Limb (tissue), 2 donors: ENCODE measurements around the gene FGF11.
A peak's percentile ranks its signal among the peaks of the same experiment; 100 is the strongest.

Experiments used
- DNase-seq, 2 donors: peaks; one replicate each; pipeline ENCODE4 v3.0.0-alpha.2; 2016; ENCODE audit errors: extremely low spot score in 2 of 2

The FGF11 gene

GRCh38 chr17:7408252-7408727 lies 31.0 kb upstream of the FGF11 start:
- no peak for DNase-seq

GRCh38 chr17:7408863-7409262 lies 30.4 kb upstream of the FGF11 start:
- DNase-seq, result no peak

GRCh38 chr17:7409716-7410115 lies 29.6 kb upstream of the FGF11 start:
- no peak for DNase-seq

- DNase-seq, result no peak
These were observed 28.5 kb upstream of the FGF11 start for GRCh38 chr17:7410634-7411426.

GRCh38 chr17:7411427-7411750 lies 27.9 kb upstream of the FGF11 start:
- DNase-seq, result no peak

GRCh38 chr17:7413346-7413985 lies 25.8 kb upstream of the FGF11 start:
- no peak for DNase-seq

GRCh38 chr17:7414837-7415236 lies 24.5 kb upstream of the FGF11 start:
- no peak for DNase-seq

- no peak for DNase-seq
These were observed 23.5 kb upstream of the FGF11 start for GRCh38 chr17:7415784-7416183.

GRCh38 chr17:7416323-7416722 lies 23.0 kb upstream of the FGF11 start:
- DNase-seq, result no peak

GRCh38 chr17:7417056-7417655 lies 22.2 kb upstream of the FGF11 start:
- no peak for DNase-seq

- peak in 1 of 2 donors; percentile 36 for DNase-seq
These were observed 20.7 kb upstream of the FGF11 start for GRCh38 chr17:7418472-7419152.

- no peak for DNase-seq
These were observed 19.3 kb upstream of the FGF11 start, which contains the start of gene SPEM1 for GRCh38 chr17:7419819-7420610. SPEM1 (plus strand) TSS chr17:7420324; CDS start chr17:7420385, 61 bp downstream.

- no peak for DNase-seq
These were observed 18.1 kb upstream of the FGF11 start for GRCh38 chr17:7421186-7421585.

- DNase-seq, result no peak
These were observed 15.6 kb upstream of the FGF11 start for GRCh38 chr17:7423679-7424078.

- no peak for DNase-seq
These were observed 14.0 kb upstream of the FGF11 start, which contains the start of gene SPEM2 for GRCh38 chr17:7425316-7425715. SPEM2 (plus strand) TSS chr17:7425616; CDS start chr17:7425689, 73 bp downstream.

- DNase-seq, result no peak
These were observed 13.6 kb upstream of the FGF11 start for GRCh38 chr17:7425756-7426155.

GRCh38 chr17:7426203-7426863 lies 13.0 kb upstream of the FGF11 start:
- DNase-seq, result no peak

- DNase-seq, result no peak
These were observed 12.3 kb upstream of the FGF11 start for GRCh38 chr17:7426896-7427489.

- DNase-seq, result no peak
These were observed 11.8 kb upstream of the FGF11 start for GRCh38 chr17:7427549-7427948.

GRCh38 chr17:7428557-7428956 lies 10.8 kb upstream of the FGF11 start, which contains the start of gene SPEM3:
SPEM3 (plus strand) TSS chr17:7428857; CDS start chr17:7428903, 46 bp downstream.
- DNase-seq, result no peak
